T-cell (primary cell): ENCODE results near the gene RAI14. TPM values are rescaled to one million over a fixed set of nuclear protein-coding genes. Genes with fewer than 3 reads are reported as not detected.

Source experiments
- ATAC-seq, 4 experiments: fragments of 200-7000 bp in 3 of 4; fragments of 150-1000 bp in 1 of 4; cut with Tn5 transposase; replicated peaks in 1 of 4; 1 replicate in 3 of 4; 2 replicates in 1 of 4; pipeline ENCODE4 v1.10.0; 2021; ENCODE audit warnings: moderate library complexity in 3 of 4, mild to moderate bottlenecking in 2 of 4, moderate number of reproducible peaks in 1 of 4
- CTCF ChIA-PET, 2 donors: fragments of 300-600 bp; sonication (Branson Sonifier 250); formaldehyde crosslinking; loops; one replicate each; lab custom pipeline; 2022; ENCODE audit warnings: antibody characterized with exemption in 2 of 2; lab: Charles Lee
- POLR2A ChIA-PET, 2 donors: fragments of 300-600 bp; sonication (Branson Sonifier 250); formaldehyde crosslinking; loops; one replicate each; lab custom pipeline; 2022; ENCODE audit warnings: antibody characterized with exemption in 2 of 2; lab: Charles Lee
- DNase-seq, 35 experiments: peaks; one replicate each; pipeline versions ENCODE4 v3.0.0 to v3.0.0-alpha.2; 2013 to 2023
- H3K27ac ChIP-seq: one replicate; pipeline ENCODE4 v1.5.1; 2013; ENCODE audit warnings: low read length
- H3K27me3 ChIP-seq, 2 experiments: replicated peaks in 1 of 2; 1 replicate in 1 of 2; 2 replicates in 1 of 2; pipeline versions ENCODE4 v1.6.1 to v1.7.0; 2013; ENCODE audit warnings: low read length in 1 of 2, mixed read lengths in 1 of 2; ENCODE audit not compliant: control insufficient read depth in 2 of 2, insufficient read depth in 2 of 2; ENCODE audit errors: extremely low read depth in 1 of 2
- H3K36me3 ChIP-seq, 2 donors: 1 replicate in 1 of 2; 2 replicates in 1 of 2; pipeline versions ENCODE4 v1.6.1 to v1.7.0; 2013; ENCODE audit warnings: low read length in 1 of 2; ENCODE audit not compliant: control insufficient read depth in 2 of 2, insufficient read depth in 1 of 2; ENCODE audit errors: extremely low read depth in 1 of 2
- H3K4me1 ChIP-seq, 2 experiments: 1 replicate in 1 of 2; 2 replicates in 1 of 2; pipeline versions ENCODE4 v1.6.1 to v1.7.0; 2013; ENCODE audit warnings: low read length in 2 of 2, mixed read lengths in 1 of 2; ENCODE audit not compliant: insufficient read depth in 2 of 2, control insufficient read depth in 1 of 2; ENCODE audit errors: extremely low read depth in 1 of 2
- H3K4me3 ChIP-seq, 2 donors: 1 replicate in 1 of 2; 2 replicates in 1 of 2; pipeline versions ENCODE4 v1.5.1 to v1.7.0; 2013; ENCODE audit warnings: mild to moderate bottlenecking in 2 of 2, low read length in 1 of 2, moderate library complexity in 1 of 2; ENCODE audit not compliant: control insufficient read depth in 1 of 2; ENCODE audit errors: extremely low read depth in 1 of 2
- H3K9me3 ChIP-seq: 2 replicates; pipeline ENCODE4 v1.7.0; 2013
- H3K27ac Mint-ChIP-seq, 2 donors: one replicate each; pipeline ENCODE4 v1.8.0; 2020 to 2021; ENCODE audit warnings: mild to moderate bottlenecking in 2 of 2, mixed read lengths in 2 of 2
- H3K27me3 Mint-ChIP-seq, 2 donors: one replicate each; pipeline ENCODE4 v1.8.0; 2021 to 2022; ENCODE audit warnings: mixed read lengths in 2 of 2
- H3K36me3 Mint-ChIP-seq: one replicate; pipeline ENCODE4 v1.8.0; 2021; ENCODE audit warnings: mixed read lengths
- H3K4me1 Mint-ChIP-seq, 3 donors: one replicate each; pipeline ENCODE4 v1.8.0; 2020 to 2022; ENCODE audit warnings: mixed read lengths in 3 of 3, mild to moderate bottlenecking in 1 of 3
- H3K4me3 Mint-ChIP-seq, 3 donors: one replicate each; pipeline ENCODE4 v1.8.0; 2020 to 2022; ENCODE audit warnings: mild to moderate bottlenecking in 3 of 3, mixed read lengths in 3 of 3, moderate library complexity in 3 of 3
- H3K9me3 Mint-ChIP-seq, 3 donors: one replicate each; pipeline ENCODE4 v1.8.0; 2020 to 2022; ENCODE audit warnings: mixed read lengths in 3 of 3
- WGBS: methylation state at CpG from one replicate; pipeline ENCODE4 v1.1.5; 2013; ENCODE audit warnings: missing lambda C conversion rate; ENCODE audit not compliant: insufficient coverage; 5-methylcytosine and 5-hydroxymethylcytosine counted together
- total RNA-seq, 35 experiments: library from RNA in 6 of 35; stranded (reverse) in 6 of 35; fragments of 120-200 nt in 1 of 35; gene quantifications; one replicate each; pipeline versions ENCODE4 v1.2.1 to v1.2.4 and lab custom pipeline; 2013 to 2026

RAI14 gene
- total RNA-seq, 5 donors from 2014 or later (not counting 1 experiment from before 2014, with no cell fraction given) = 0.59 to 2.2 (median 0.96) TPM

- POLR2A ChIA-PET = interaction anchor here in 1 of 2 donors (0.6 kb wide), 1 partner anchor 9 kb away, joined by 4 read pairs; no protein-coding TSS in a partner anchor
- Mint-ChIP-seq H3K27me3 (peaks cover 9 to 15% of the 10 kb centered on the region in 2 donors), H3K4me3 (no peak overlapping the region), H3K36me3 (no peaks in the 10 kb centered on the region), H3K9me3 (no peaks in the 10 kb centered on the region), H3K27ac (no peak overlapping the region), H3K4me1 (no peaks in the 10 kb centered on the region)
- no peak overlapping the region for H3K4me3 ChIP-seq
- H3K4me1 ChIP-seq = no peaks in the 10 kb centered on the region
- no peaks in the 10 kb centered on the region for H3K36me3 ChIP-seq
- DNase-seq = no peak
- H3K9me3 ChIP-seq = no peaks in the 10 kb centered on the region
- CTCF ChIA-PET = no interaction called here
- no peak overlapping the region for H3K27ac ChIP-seq
- ATAC-seq = no peak
- H3K27me3 ChIP-seq = peaks cover 0 to 6% of the 10 kb centered on the region in 2 experiments
- WGBS = 71% methylated on average over 4 of the region's 4 CpGs
Measured at GRCh38 chr5:34847552-34847951, 191.4 kb downstream of the RAI14 start.

GRCh38 chr5:34848230-34848629 lies 192.1 kb downstream of the RAI14 start:
- Histone ChIP-seq H3K27me3 (peaks cover 0 to 2% of the 10 kb centered on the region in 2 experiments), H3K9me3 (no peaks in the 10 kb centered on the region), H3K4me3 (no peak overlapping the region), H3K4me1 (no peaks in the 10 kb centered on the region), H3K36me3 (no peaks in the 10 kb centered on the region), H3K27ac (no peak overlapping the region)
- no peak overlapping the region for H3K27ac Mint-ChIP-seq
- DNase-seq = no peak
- no peaks in the 10 kb centered on the region for H3K36me3 Mint-ChIP-seq
- no peaks in the 10 kb centered on the region for H3K4me1 Mint-ChIP-seq
- POLR2A ChIA-PET = interaction anchor here in 1 of 2 donors (0.5 kb wide), 1 partner anchor 49 kb away, joined by 3 read pairs; no protein-coding TSS in a partner anchor
- no CpG with 5 or more reads among the region's 2 CpGs for WGBS
- H3K4me3 Mint-ChIP-seq = no peak overlapping the region
- CTCF ChIA-PET = interaction anchor here in 1 of 2 donors (1.1 kb wide), 1 partner anchor 50 kb away, joined by 3 read pairs; no protein-coding TSS in a partner anchor
- peaks cover 9 to 16% of the 10 kb centered on the region in 2 donors for H3K27me3 Mint-ChIP-seq
- no peak for ATAC-seq
- H3K9me3 Mint-ChIP-seq = no peaks in the 10 kb centered on the region

GRCh38 chr5:34849253-34849652 lies 193.1 kb downstream of the RAI14 start:
- no peaks in the 10 kb centered on the region for H3K36me3 ChIP-seq
- DNase-seq = no peak
- H3K27me3 Mint-ChIP-seq = peaks cover 6 to 11% of the 10 kb centered on the region in 2 donors
- POLR2A ChIA-PET = no interaction called here
- H3K27me3 ChIP-seq = no peaks in the 10 kb centered on the region
- no peak for ATAC-seq
- no peak overlapping the region for H3K27ac Mint-ChIP-seq
- no peaks in the 10 kb centered on the region for H3K4me1 Mint-ChIP-seq
- H3K4me3 Mint-ChIP-seq = no peak overlapping the region
- H3K36me3 Mint-ChIP-seq = no peaks in the 10 kb centered on the region
- no peak overlapping the region for H3K4me3 ChIP-seq
- CTCF ChIA-PET = interaction anchor here (0.5 to 1.1 kb wide), 4 partner anchors 37 to 49 kb away, joined by 3 to 6 read pairs (median 3); no protein-coding TSS in a partner anchor
- H3K27ac ChIP-seq = no peak overlapping the region
- H3K4me1 ChIP-seq = no peaks in the 10 kb centered on the region
- no CpG with 5 or more reads among the region's 3 CpGs for WGBS
- H3K9me3 ChIP-seq = no peaks in the 10 kb centered on the region
- no peaks in the 10 kb centered on the region for H3K9me3 Mint-ChIP-seq

- no peaks in the 10 kb centered on the region for H3K4me1 Mint-ChIP-seq
- H3K4me3 Mint-ChIP-seq = no peak overlapping the region
- H3K27me3 ChIP-seq = no peaks in the 10 kb centered on the region
- H3K9me3 ChIP-seq = no peaks in the 10 kb centered on the region
- ChIA-PET CTCF (no interaction called here), POLR2A (no interaction called here)
- H3K27me3 Mint-ChIP-seq = peaks cover 2 to 7% of the 10 kb centered on the region in 2 donors
- H3K9me3 Mint-ChIP-seq = no peaks in the 10 kb centered on the region
- no peak overlapping the region for H3K27ac Mint-ChIP-seq
- no peak overlapping the region for H3K27ac ChIP-seq
- 57% methylated on average over 2 of the region's 4 CpGs for WGBS
- DNase-seq = no peak
- no peaks in the 10 kb centered on the region for H3K36me3 Mint-ChIP-seq
- H3K4me3 ChIP-seq = no peak overlapping the region
- no peaks in the 10 kb centered on the region for H3K4me1 ChIP-seq
- no peak for ATAC-seq
- H3K36me3 ChIP-seq = no peaks in the 10 kb centered on the region
Measured at GRCh38 chr5:34854459-34855174, 198.5 kb downstream of the RAI14 start.

- H3K4me3 Mint-ChIP-seq = no peak overlapping the region
- H3K27ac Mint-ChIP-seq = no peak overlapping the region
- Histone ChIP-seq H3K4me1 (no peaks in the 10 kb centered on the region), H3K27ac (no peak overlapping the region), H3K27me3 (no peaks in the 10 kb centered on the region), H3K36me3 (no peaks in the 10 kb centered on the region), H3K4me3 (no peak overlapping the region), H3K9me3 (no peaks in the 10 kb centered on the region)
- POLR2A ChIA-PET = no interaction called here
- H3K27me3 Mint-ChIP-seq = peaks cover 0 to 3% of the 10 kb centered on the region in 2 donors
- no peak for DNase-seq
- H3K4me1 Mint-ChIP-seq = no peaks in the 10 kb centered on the region
- 100% methylated on average over 1 of the region's 3 CpGs for WGBS
- H3K36me3 Mint-ChIP-seq = no peaks in the 10 kb centered on the region
- H3K9me3 Mint-ChIP-seq = no peaks in the 10 kb centered on the region
- ATAC-seq = no peak
- CTCF ChIA-PET = no interaction called here
Measured at GRCh38 chr5:34857161-34857560, 201.0 kb downstream of the RAI14 start.

- CTCF ChIA-PET = interaction anchor here in 1 of 2 donors (0.7 kb wide), 1 partner anchor 1184 kb away, joined by 3 read pairs; no protein-coding TSS in a partner anchor
- H3K27me3 ChIP-seq = no peaks in the 10 kb centered on the region
- DNase-seq (no peak), ATAC-seq (no peak)
- POLR2A ChIA-PET = no interaction called here
- H3K9me3 Mint-ChIP-seq = no peaks in the 10 kb centered on the region
- H3K4me1 Mint-ChIP-seq = no peaks in the 10 kb centered on the region
- no peaks in the 10 kb centered on the region for H3K36me3 Mint-ChIP-seq
- no peaks in the 10 kb centered on the region for H3K4me1 ChIP-seq
- H3K4me3 Mint-ChIP-seq = no peak overlapping the region
- no peak overlapping the region for H3K4me3 ChIP-seq
- H3K27me3 Mint-ChIP-seq = no peaks in the 10 kb centered on the region
- no peaks in the 10 kb centered on the region for H3K36me3 ChIP-seq
- no peaks in the 10 kb centered on the region for H3K9me3 ChIP-seq
- H3K27ac ChIP-seq = no peak overlapping the region
- no peak overlapping the region for H3K27ac Mint-ChIP-seq
- no CpG with 5 or more reads among the region's 1 CpG for WGBS
Measured at GRCh38 chr5:34857894-34858293, 201.8 kb downstream of the RAI14 start.
